Caco-2 (cell line): ENCODE results near the gene TIMP3. TPM values are rescaled to one million over a fixed set of nuclear protein-coding genes. Genes with fewer than 3 reads are reported as not detected.
A peak's percentile ranks its signal among the peaks of the same experiment; 100 is the strongest.

ENCODE experiments used
- BruUV-seq: library from RNA; stranded (reverse); fragments of 400-500 nt; replicated peaks from 2 replicates; lab custom pipeline; 2021; lab: Mats Ljungman, UMichigan
- CTCF ChIA-PET: fragments of 300-600 bp; sonication (Branson Sonifier 250); formaldehyde crosslinking; loops from one replicate; lab custom pipeline; 2022; ENCODE audit warnings: antibody characterized with exemption; lab: Charles Lee
- POLR2A ChIA-PET: fragments of 300-600 bp; sonication (Branson Sonifier 250); formaldehyde crosslinking; loops from one replicate; lab custom pipeline; 2022; ENCODE audit warnings: antibody characterized with exemption; lab: Charles Lee
- DNase-seq, 2 experiments: peaks; one replicate each; pipeline versions ENCODE4 v3.0.0 to v3.0.0-alpha.2; 2020 to 2022
- H3K27me3 ChIP-seq: replicated peaks from 2 replicates; pipeline ENCODE4 v1.6.0; 2011; ENCODE audit warnings: low read length; ENCODE audit not compliant: control insufficient read depth, insufficient read depth
- H3K36me3 ChIP-seq: 2 replicates; pipeline ENCODE4 v1.5.1; 2011; ENCODE audit warnings: low read length; ENCODE audit not compliant: control insufficient read depth, insufficient read depth
- H3K4me1 ChIP-seq: fragments of 250-450 bp; sonication (Bioruptor Pico); 2 replicates; pipeline ENCODE4 v1.5.1; 2020; ENCODE audit warnings: mild to moderate bottlenecking
- H3K4me3 ChIP-seq: 2 replicates; pipeline ENCODE4 v1.5.1; 2011; ENCODE audit warnings: low read depth, mild to moderate bottlenecking, control low read depth, low read length
- H3K9me3 ChIP-seq: fragments of 250-450 bp; sonication (Bioruptor Pico); 2 replicates; pipeline ENCODE4 v1.5.1; 2020; ENCODE audit warnings: mild to moderate bottlenecking, moderate library complexity
- H3K27ac Mint-ChIP-seq: one replicate; pipeline ENCODE4 v1.8.0; 2022; ENCODE audit warnings: mixed read lengths; ENCODE audit not compliant: unreplicated experiment
- H3K27me3 Mint-ChIP-seq: one replicate; pipeline ENCODE4 v1.8.0; 2022; ENCODE audit warnings: mixed read lengths; ENCODE audit not compliant: insufficient read depth, unreplicated experiment
- H3K36me3 Mint-ChIP-seq: one replicate; pipeline ENCODE4 v1.8.0; 2022; ENCODE audit warnings: mild to moderate bottlenecking, mixed read lengths; ENCODE audit not compliant: insufficient read depth, unreplicated experiment
- H3K4me1 Mint-ChIP-seq: one replicate; pipeline ENCODE4 v1.8.0; 2022; ENCODE audit warnings: low read depth, mixed read lengths; ENCODE audit not compliant: unreplicated experiment
- H3K4me3 Mint-ChIP-seq: one replicate; pipeline ENCODE4 v1.8.0; 2022; ENCODE audit warnings: mild to moderate bottlenecking, moderate library complexity, mixed read lengths; ENCODE audit not compliant: unreplicated experiment
- H3K9me3 Mint-ChIP-seq: one replicate; pipeline ENCODE4 v1.8.0; 2022; ENCODE audit warnings: mixed read lengths; ENCODE audit not compliant: unreplicated experiment
- intact Hi-C: fragments of 100-400 bp; cut with micrococcal nuclease; formaldehyde crosslinking; loops from one replicate; pipeline ENCODE4 v1.10.0; 2022; ENCODE audit not compliant: unreplicated experiment
- total RNA-seq: library from RNA; stranded (reverse); gene quantifications from 2 replicates; pipeline ENCODE4 v1.2.3, GENCODE V29; 2022
- TF ChIP-seq, protein P1 (sequence below), 2 experiments: fragments of 200-600 bp in 1 of 2; IDR thresholded peaks; 1 replicate in 1 of 2; 2 replicates in 1 of 2; pipeline versions ENCODE4 v1.5.1 to v1.8.0; 2011 to 2022; ENCODE audit warnings: antibody characterized with exemption in 1 of 2, control low read depth in 1 of 2, inconsistent platforms in 1 of 2, low read depth in 1 of 2, low read length in 1 of 2, mild to moderate bottlenecking in 1 of 2, moderate library complexity in 1 of 2; ENCODE audit not compliant: insufficient read depth in 1 of 2, severe bottlenecking in 1 of 2, unreplicated experiment in 1 of 2

Gene TIMP3
- total RNA-seq, 1 experiment from 2014 or later = 86.4 TPM

DNA sequence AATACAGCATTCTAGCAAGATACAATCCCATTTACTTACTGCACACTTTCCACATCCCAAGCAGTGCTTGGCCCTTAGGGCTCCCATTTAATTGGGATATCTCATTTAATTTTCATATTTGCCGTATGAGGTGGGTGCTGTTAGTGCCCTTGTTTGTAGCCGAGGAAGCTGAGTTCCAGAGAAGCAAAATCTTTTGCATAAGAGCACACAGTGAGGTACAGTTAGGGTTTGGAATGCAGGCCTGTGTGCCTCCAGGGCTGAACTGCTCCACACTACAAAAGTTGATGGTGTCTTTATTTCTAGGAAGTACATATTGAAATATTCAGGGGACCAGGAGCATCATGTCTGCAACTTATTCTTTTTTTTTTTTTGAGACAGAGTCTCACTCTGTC, 15.5 kb upstream of the TIMP3 start:
- no TSS peak for BruUV-seq
- peaks cover 18% of the 10 kb centered on the region for H3K9me3 Mint-ChIP-seq
- peak overlapping the region; percentile 82 for H3K27ac Mint-ChIP-seq
- ChIA-PET POLR2A (no interaction called here), CTCF (interaction anchor here (2.8 kb wide), 1 partner anchor 11 kb away, joined by 6 read pairs; no protein-coding TSS in a partner anchor)
- H3K27me3 Mint-ChIP-seq = no peaks in the 10 kb centered on the region
- Histone ChIP-seq H3K36me3 (no peaks in the 10 kb centered on the region), H3K9me3 (peaks cover 24% of the 10 kb centered on the region), H3K4me1 (peaks cover 25% of the 10 kb centered on the region), H3K4me3 (no peak overlapping the region), H3K27me3 (no peaks in the 10 kb centered on the region)
- intact Hi-C loops = loop anchor here (10.0 kb wide), 1 partner anchor 161 kb away; no protein-coding TSS in a partner anchor
- DNase-seq = no peak
- no peak overlapping the region for H3K4me3 Mint-ChIP-seq
- TF ChIP-seq, protein P1, sequence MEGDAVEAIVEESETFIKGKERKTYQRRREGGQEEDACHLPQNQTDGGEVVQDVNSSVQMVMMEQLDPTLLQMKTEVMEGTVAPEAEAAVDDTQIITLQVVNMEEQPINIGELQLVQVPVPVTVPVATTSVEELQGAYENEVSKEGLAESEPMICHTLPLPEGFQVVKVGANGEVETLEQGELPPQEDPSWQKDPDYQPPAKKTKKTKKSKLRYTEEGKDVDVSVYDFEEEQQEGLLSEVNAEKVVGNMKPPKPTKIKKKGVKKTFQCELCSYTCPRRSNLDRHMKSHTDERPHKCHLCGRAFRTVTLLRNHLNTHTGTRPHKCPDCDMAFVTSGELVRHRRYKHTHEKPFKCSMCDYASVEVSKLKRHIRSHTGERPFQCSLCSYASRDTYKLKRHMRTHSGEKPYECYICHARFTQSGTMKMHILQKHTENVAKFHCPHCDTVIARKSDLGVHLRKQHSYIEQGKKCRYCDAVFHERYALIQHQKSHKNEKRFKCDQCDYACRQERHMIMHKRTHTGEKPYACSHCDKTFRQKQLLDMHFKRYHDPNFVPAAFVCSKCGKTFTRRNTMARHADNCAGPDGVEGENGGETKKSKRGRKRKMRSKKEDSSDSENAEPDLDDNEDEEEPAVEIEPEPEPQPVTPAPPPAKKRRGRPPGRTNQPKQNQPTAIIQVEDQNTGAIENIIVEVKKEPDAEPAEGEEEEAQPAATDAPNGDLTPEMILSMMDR (IDR thresholded peaks at IDR 0.05; ENCODE audit: insufficient read depth in 1 of 2, low read depth in 1 of 2, low read length in 1 of 2, severe bottlenecking in 1 of 2, unreplicated experiment in 1 of 2) = no peak
- H3K36me3 Mint-ChIP-seq = peaks cover 6% of the 10 kb centered on the region
- H3K4me1 Mint-ChIP-seq = peaks cover 30% of the 10 kb centered on the region

DNA sequence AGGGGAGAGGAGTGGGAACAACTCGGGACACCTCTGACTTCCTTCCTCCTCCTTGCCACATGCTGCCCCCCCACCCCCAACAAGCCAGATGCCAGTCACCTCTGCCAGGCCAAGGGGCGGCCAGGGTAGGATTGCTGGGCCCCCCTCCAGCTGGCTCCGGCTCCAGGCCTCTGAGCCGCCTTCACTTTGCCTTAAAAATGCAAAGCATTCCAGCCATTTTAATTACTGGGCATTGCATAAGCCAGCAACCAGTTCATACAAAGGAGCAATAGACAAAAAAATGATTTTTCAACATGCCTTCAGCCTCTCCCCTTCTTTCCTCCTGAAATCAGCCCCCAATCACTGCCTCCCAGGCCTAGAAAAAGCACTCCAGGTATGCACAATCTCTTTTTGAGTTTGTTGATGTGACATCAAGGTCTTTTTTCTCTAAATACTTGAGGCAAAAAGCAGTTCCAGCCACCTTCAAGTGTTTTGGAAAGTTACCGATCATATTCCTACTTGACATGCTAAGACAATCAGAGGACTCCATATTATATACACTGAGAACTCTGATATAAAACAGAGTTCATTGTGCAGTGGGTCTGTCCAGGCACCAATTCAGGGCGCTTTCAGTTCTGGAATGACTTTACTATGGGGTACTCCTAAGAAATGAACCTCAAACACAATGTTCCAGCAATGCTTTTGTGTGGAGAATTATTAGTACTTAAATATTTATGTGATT, 12.4 kb upstream of the TIMP3 start:
- TF ChIP-seq, protein P1 (IDR thresholded peaks at IDR 0.05; ENCODE audit: insufficient read depth in 1 of 2, low read depth in 1 of 2, low read length in 1 of 2, severe bottlenecking in 1 of 2, unreplicated experiment in 1 of 2) = no peak
- intact Hi-C loops = loop anchor here (10.0 kb wide), 1 partner anchor 164 kb away; no protein-coding TSS in a partner anchor
- no peak overlapping the region for H3K4me3 ChIP-seq
- H3K9me3 ChIP-seq = peaks cover 29% of the 10 kb centered on the region
- peaks cover 11% of the 10 kb centered on the region for H3K36me3 Mint-ChIP-seq
- peak overlapping the region; percentile 27 for H3K4me3 Mint-ChIP-seq
- no peaks in the 10 kb centered on the region for H3K27me3 Mint-ChIP-seq
- ChIA-PET POLR2A (interaction anchor here (1.0 to 1.2 kb wide), 2 partner anchors 9 to 11 kb away, joined by 4 to 5 read pairs; no protein-coding TSS in a partner anchor), CTCF (no interaction called here)
- peaks cover 30% of the 10 kb centered on the region for H3K9me3 Mint-ChIP-seq
- BruUV-seq = TSS peak; percentile 92
- H3K4me1 ChIP-seq = peaks cover 22% of the 10 kb centered on the region
- H3K27me3 ChIP-seq = no peaks in the 10 kb centered on the region
- DNase-seq = peak; percentile 70 to 77
- peak overlapping the region; percentile 98 for H3K27ac Mint-ChIP-seq
- no peaks in the 10 kb centered on the region for H3K36me3 ChIP-seq
- peaks cover 28% of the 10 kb centered on the region for H3K4me1 Mint-ChIP-seq

DNA sequence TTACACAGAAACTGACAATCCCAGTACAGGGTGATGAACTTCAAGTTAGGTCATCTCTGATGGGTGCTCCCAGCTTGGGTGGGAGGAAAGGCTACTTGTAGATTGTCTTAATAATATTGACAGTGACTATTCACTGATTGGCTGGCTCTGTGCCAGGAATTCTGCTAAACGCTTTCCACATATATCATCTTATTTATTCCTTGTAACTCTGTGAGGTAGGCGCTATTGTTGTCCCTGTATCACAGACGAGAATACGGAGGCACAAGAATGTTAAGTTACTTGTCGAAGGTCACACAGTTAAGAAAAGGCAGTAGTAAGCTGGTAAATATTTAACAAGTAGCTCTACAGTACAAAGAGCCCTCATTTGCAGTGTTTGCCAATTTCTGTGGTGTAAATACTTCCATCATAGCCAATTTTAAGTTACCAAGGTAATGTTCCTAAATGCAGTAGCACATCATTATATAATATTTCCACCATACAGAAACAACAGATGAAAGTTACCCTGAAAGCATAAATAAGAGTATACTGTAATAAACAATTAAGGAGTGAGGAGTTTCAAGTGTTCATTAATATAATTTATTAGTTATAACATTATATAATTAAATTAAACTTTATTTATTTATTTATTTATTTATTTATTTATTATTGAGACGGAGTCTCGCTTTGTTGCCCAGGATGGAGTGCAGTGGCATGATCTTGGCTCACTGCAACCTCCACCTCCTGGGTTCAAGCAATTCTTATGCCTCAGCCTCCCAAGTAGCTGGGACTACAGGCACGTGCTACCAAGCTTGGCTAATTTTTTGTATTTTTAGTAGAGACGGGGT, 11.5 kb upstream of the TIMP3 start:
- no peaks in the 10 kb centered on the region for H3K36me3 ChIP-seq
- H3K27me3 ChIP-seq = no peaks in the 10 kb centered on the region
- Mint-ChIP-seq H3K27me3 (no peaks in the 10 kb centered on the region), H3K4me3 (no peak overlapping the region), H3K36me3 (peaks cover 11% of the 10 kb centered on the region), H3K27ac (peak overlapping the region; percentile 98), H3K4me1 (peaks cover 23% of the 10 kb centered on the region), H3K9me3 (peaks cover 35% of the 10 kb centered on the region)
- BruUV-seq = no TSS peak
- H3K9me3 ChIP-seq = peaks cover 29% of the 10 kb centered on the region
- intact Hi-C loops = loop anchor here (10.0 kb wide), 1 partner anchor 165 kb away; no protein-coding TSS in a partner anchor
- ChIA-PET POLR2A (interaction anchor here (0.9 to 1.2 kb wide), 3 partner anchors 10 to 12 kb away, joined by 3 to 5 read pairs (median 4); partner anchors contain the start of gene TIMP3), CTCF (no interaction called here)
- TF ChIP-seq, protein P1 (IDR thresholded peaks at IDR 0.05; ENCODE audit: insufficient read depth in 1 of 2, low read depth in 1 of 2, low read length in 1 of 2, severe bottlenecking in 1 of 2, unreplicated experiment in 1 of 2) = no peak
- peaks cover 22% of the 10 kb centered on the region for H3K4me1 ChIP-seq
- no peak for DNase-seq
- H3K4me3 ChIP-seq = no peak overlapping the region
